ENCODE data around the gene TULP4.
"Not testable (repeated sequence)": the region's sequence is repeated elsewhere in the genome, so short reads cannot be mapped to it uniquely, and the experiment has no call there.

The TULP4 gene

DNA sequence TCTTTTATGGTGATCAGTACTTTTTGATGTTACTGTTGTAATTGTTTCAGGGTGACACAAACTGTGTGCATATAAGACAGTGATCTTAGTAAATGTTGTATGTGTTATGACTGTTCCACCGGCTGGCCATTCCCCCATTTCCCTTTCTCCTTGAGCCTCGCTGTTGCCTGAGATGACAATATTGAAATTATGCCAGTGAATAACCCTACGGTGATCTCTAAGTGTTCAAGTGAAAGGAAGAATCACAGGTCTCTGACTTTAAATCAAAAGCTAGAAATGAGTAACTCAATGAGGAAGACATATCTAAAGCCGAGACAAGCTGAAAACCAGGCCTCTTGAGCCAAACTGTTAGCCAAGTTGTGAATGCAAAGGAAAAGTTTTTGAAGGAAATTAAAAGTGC lies 32.3 kb downstream of the TULP4 start:
- TF ChIP-seq, protein P1, sequence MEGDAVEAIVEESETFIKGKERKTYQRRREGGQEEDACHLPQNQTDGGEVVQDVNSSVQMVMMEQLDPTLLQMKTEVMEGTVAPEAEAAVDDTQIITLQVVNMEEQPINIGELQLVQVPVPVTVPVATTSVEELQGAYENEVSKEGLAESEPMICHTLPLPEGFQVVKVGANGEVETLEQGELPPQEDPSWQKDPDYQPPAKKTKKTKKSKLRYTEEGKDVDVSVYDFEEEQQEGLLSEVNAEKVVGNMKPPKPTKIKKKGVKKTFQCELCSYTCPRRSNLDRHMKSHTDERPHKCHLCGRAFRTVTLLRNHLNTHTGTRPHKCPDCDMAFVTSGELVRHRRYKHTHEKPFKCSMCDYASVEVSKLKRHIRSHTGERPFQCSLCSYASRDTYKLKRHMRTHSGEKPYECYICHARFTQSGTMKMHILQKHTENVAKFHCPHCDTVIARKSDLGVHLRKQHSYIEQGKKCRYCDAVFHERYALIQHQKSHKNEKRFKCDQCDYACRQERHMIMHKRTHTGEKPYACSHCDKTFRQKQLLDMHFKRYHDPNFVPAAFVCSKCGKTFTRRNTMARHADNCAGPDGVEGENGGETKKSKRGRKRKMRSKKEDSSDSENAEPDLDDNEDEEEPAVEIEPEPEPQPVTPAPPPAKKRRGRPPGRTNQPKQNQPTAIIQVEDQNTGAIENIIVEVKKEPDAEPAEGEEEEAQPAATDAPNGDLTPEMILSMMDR (IDR thresholded peaks at IDR 0.05; ENCODE audit: insufficient read depth, low read length, missing control alignments) = no peak
- no peak for DNase-seq (ENCODE audit: low read depth, low spot score)
- POLR2A ChIA-PET = no interaction called here
- no peak overlapping the region for H3K4me3 ChIP-seq (ENCODE audit: low read depth, low read length)
- CTCF ChIA-PET = no interaction called here

DNA sequence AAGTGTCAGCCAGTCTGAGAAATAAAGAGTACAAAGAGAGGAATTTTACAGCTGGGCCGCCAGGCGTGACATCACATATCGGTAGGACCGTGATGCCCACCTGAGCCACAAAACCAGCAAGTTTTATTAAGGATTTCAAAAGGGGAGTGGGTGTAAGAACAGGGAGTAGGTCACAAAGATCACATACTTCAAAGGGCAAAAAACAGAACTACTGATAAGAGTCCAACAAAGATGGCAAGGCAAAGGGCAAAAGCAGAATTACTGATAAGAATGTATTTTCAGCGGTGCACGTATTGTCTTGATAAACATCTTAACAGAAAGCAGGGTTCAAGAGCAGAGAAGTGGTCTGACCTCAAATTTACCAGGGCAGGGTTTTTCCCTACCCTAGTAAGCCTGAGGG lies 33.2 kb downstream of the TULP4 start:
- CTCF ChIA-PET; DNase-seq (ENCODE audit: low read depth, low spot score); POLR2A ChIA-PET; H3K4me3 ChIP-seq (ENCODE audit: low read depth, low read length): not testable (repeated sequence)

DNA sequence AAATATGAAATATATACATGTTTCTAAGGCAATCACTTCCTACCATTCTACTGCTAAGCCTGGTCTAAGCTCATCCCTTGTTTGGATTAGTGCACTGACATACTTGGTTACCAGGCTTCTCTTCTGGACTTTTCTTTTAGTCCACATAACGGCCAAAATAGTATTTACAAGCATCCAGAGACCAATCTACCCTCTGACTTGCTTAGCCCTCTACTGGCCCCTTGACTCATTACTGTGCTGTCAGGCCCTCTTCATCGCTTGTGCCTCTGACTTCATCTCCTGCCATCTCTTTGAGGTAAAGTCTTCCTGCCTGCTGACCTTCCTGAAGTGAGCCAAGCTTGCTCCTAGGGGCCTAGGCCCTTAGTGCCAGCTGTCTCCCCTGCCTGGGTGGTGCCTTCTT lies 35.1 kb downstream of the TULP4 start:
- TF ChIP-seq, protein P1 (IDR thresholded peaks at IDR 0.05; ENCODE audit: insufficient read depth, low read length, missing control alignments) = no peak
- no peak for DNase-seq (ENCODE audit: low read depth, low spot score)
- CTCF ChIA-PET = no interaction called here
- POLR2A ChIA-PET = no interaction called here
- H3K4me3 ChIP-seq (ENCODE audit: low read depth, low read length) = no peak overlapping the region

DNA sequence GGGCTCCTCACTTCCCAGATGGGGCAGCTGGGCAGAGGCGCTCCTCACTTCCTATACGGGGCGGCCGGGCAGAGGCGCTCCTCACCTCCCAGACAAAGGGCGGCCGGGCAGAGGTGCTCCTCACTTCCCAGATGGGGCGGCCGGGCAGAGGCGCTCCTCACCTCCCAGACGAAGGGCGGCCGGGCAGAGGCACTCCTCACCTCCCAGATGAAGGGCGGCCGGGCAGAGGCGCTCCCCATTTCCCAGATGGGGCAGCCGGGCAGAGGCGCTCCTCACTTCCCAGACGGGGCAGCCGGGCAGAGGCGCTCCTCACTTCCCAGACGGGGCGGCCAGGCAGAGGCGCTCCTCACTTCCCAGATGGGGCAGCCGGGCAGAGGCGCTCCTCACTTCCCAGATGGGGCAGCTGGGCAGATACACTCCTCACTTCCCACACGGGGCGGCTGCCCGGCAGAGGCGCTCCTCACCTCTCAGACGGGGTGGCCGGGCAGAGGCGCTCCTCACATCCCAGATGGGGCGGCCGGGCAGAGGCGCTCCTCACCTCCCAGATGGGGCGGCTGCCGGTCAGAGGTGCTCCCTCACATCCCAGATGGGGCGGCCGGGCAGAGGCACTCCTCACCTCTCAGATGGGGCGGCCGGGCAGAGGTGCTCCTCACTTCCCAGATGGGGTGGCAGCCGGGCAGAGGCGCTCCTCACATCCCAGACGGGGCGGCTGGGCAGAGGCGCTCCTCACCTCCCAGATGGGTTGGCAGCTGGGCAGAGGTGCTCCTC lies 36.7 kb downstream of the TULP4 start:
- DNase-seq (ENCODE audit: low read depth, low spot score); CTCF ChIA-PET; H3K4me3 ChIP-seq (ENCODE audit: low read depth, low read length): not testable (repeated sequence)
- POLR2A ChIA-PET = interaction anchor here (0.6 kb wide), 1 partner anchor 11 kb away, joined by 3 read pairs; no protein-coding TSS in a partner anchor

DNA sequence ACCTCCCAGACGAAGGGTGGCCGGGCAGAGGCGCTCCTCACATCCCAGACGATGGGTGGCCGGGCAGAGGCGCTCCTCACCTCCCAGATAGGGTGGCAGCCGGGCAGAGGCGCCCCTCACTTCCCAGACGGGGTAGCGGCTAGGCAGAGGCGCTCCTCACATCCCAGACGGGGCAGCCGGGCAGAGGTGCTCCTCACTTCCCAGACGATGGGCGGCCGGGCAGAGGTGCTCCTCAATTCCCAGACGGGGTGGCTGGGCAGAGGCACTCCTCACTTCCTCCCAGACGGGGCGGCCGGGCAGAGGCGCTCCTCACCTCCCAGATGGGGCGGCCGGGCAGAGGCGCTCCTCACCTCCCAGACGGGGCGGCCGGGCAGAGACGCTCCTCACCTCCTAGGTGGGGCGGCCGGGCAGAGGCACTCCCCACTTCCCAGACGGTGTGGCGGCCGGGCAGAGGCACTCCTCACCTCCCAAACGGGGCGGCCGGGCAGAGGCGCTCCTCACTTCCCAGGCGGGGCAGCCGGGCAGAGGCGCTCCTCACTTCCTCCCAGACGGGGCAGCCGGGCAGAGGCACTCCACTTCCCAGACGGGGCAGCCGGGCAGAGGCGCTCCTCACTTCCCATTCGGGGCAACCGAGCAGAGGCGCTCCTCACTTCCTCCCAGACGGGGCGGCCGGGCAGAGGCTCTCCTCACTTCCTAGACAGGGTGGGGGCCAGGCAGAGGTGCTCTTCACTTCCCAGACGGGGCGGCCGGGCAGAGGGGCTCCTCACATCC lies 37.4 kb downstream of the TULP4 start:
- H3K4me3 ChIP-seq (ENCODE audit: low read depth, low read length); CTCF ChIA-PET; DNase-seq (ENCODE audit: low read depth, low spot score): not testable (repeated sequence)
- POLR2A ChIA-PET = interaction anchor here (0.6 kb wide), 1 partner anchor 12 kb away, joined by 3 read pairs; no protein-coding TSS in a partner anchor

DNA sequence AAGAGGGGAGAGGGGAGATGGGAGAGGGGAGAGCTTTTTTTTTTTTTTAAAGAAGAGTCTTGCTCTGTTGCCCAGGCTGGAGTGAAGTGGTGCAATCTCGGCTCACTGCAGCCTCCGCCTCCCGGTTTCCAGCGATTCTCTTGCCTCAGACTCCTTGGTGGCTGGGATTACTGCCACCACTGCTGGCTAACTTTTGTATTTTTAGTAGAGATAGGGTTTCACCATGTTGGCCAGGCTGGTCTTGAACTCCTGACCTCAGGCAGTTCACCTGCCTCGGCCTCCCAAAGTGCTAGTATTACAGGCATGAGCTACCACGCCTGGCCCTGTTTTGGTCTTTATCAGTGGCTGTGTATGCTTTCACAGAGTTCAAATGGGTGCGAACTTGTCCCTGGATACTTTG lies 38.5 kb downstream of the TULP4 start:
- POLR2A ChIA-PET; DNase-seq (ENCODE audit: low read depth, low spot score); H3K4me3 ChIP-seq (ENCODE audit: low read depth, low read length); CTCF ChIA-PET: not testable (repeated sequence)

DNA sequence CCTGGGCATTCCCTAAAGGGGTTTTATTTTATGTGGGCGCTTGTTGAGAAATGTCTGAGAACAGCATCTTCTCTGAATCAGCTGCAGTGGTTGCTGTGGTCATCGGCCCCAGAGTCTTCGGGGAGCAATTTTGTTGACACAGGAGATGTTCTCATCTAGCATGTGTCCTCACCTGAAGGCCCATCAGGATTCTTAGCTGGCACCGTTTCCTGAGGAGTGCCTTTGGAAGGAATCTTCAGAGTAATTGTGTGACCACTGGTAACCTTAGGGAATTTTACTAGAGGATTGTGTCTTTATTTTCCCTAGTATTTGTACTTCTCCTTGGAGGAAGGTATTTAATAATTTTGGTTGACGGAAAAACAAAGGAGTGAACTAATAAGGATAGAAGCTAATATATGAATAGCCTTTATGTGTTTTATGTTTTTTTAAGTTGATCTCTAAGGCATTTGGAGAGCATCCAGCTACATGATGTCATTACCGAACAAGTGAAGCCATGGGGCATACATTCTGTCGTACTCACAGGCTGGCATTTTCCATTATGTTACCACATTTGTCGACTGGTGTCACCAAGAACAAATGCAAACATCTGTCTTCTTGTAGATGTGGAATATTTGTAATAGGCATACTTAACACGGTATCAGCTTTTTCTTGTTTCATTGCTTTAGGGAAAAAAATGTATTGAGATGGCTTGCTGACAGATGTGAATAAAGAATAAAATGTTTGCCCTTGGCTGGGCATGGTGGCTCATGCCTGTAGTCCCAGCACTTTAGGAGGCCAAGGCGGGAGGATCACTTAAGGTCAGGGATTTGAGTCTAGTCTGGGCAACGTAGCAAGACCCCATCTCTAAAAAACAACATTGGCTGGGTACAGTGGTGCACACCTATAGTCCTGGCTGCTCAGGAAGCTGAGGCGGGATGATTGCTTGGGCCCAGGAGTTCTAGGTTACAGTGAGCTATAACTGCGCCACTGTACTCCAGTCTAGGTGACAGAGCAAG lies 41.9 kb downstream of the TULP4 start:
- ChIA-PET POLR2A (interaction anchor here (0.6 kb wide), 1 partner anchor 291 kb away, joined by 3 read pairs; no protein-coding TSS in a partner anchor), CTCF (no interaction called here)
- TF ChIP-seq, protein P1 (IDR thresholded peaks at IDR 0.05; ENCODE audit: insufficient read depth, low read length, missing control alignments) = no peak
- no peak for DNase-seq (ENCODE audit: low read depth, low spot score)
- H3K4me3 ChIP-seq (ENCODE audit: low read depth, low read length) = no peak overlapping the region

All from AG04449 (cell line).